SU-DHL-6 (cell line): ENCODE measurements around the gene ETNK2.

Experiments used
- H2AFZ ChIP-seq: fragments of 200-600 bp; sonication (generic); 2 replicates; pipeline ENCODE4 v1.6.1; 2014; ENCODE audit warnings: low read depth, mild to moderate bottlenecking, moderate library complexity, mixed read lengths, antibody characterized with exemption, low read length; ENCODE audit not compliant: severe bottlenecking
- H3F3A ChIP-seq: fragments of 200-600 bp; shearing (Covaris generic); 2 replicates; pipeline ENCODE4 v1.6.0; 2016; ENCODE audit warnings: antibody characterized with exemption, mild to moderate bottlenecking; ENCODE audit not compliant: insufficient read depth
- H3K27ac ChIP-seq: fragments of 200-600 bp; sonication (generic); 2 replicates; pipeline ENCODE4 v1.5.1; 2016; ENCODE audit warnings: low read depth, mild to moderate bottlenecking, low read length, moderate library complexity, mixed read lengths
- H3K27me3 ChIP-seq: fragments of 200-600 bp; sonication (generic), shearing (Covaris generic); 2 replicates; pipeline ENCODE4 v1.6.0; 2014; ENCODE audit warnings: mild to moderate bottlenecking, low read length
- H3K36me3 ChIP-seq: fragments of 200-600 bp; sonication (generic); 2 replicates; pipeline ENCODE4 v1.6.1; 2014; ENCODE audit warnings: mild to moderate bottlenecking, low read length, mixed read lengths
- H3K4me2 ChIP-seq: fragments of 300-600, 200-600 bp; shearing (Covaris generic), sonication (generic); 2 replicates; pipeline ENCODE4 v1.6.0; 2014; ENCODE audit warnings: low read length, low read depth, mild to moderate bottlenecking; ENCODE audit not compliant: poor library complexity, severe bottlenecking
- H3K4me3 ChIP-seq: fragments of 200-600 bp; sonication (generic); 2 replicates; pipeline ENCODE4 v1.5.1; 2014; ENCODE audit warnings: antibody characterized with exemption, low read length, mild to moderate bottlenecking, mixed read lengths; ENCODE audit not compliant: insufficient read depth, poor library complexity, severe bottlenecking
- H3K79me2 ChIP-seq: fragments of 200-600 bp; sonication (generic); 2 replicates; pipeline ENCODE4 v1.6.1; 2014; ENCODE audit warnings: mild to moderate bottlenecking, low read length, moderate library complexity; ENCODE audit not compliant: insufficient read depth
- H3K9ac ChIP-seq: fragments of 200-600 bp; sonication (generic); 2 replicates; pipeline ENCODE4 v1.7.0; 2014; ENCODE audit warnings: mild to moderate bottlenecking, low read length
- H3K9me2 ChIP-seq: fragments of 200-600 bp; sonication (generic); replicated peaks from 2 replicates; pipeline ENCODE4 v1.6.1; 2014; ENCODE audit warnings: low read length; ENCODE audit not compliant: insufficient read depth
- H3K9me3 ChIP-seq: fragments of 200-600 bp; sonication (generic); 2 replicates; pipeline ENCODE4 v1.6.1; 2014; ENCODE audit warnings: low read length, mixed read lengths; ENCODE audit not compliant: insufficient read depth
- H4K20me1 ChIP-seq: fragments of 200-600 bp; sonication (generic); 2 replicates; pipeline ENCODE4 v1.6.1; 2014; ENCODE audit warnings: low read depth, mild to moderate bottlenecking, antibody characterized with exemption, low read length, moderate library complexity, mixed read lengths
- CTCF ChIP-seq: fragments of 200-600 bp; sonication (generic); IDR thresholded peaks from one replicate; pipeline ENCODE4 v1.5.1; 2017; ENCODE audit warnings: antibody characterized with exemption, mild to moderate bottlenecking, low read length, moderate library complexity; ENCODE audit not compliant: insufficient read depth, poor library complexity, severe bottlenecking
- EZH2phosphoT487 ChIP-seq: fragments of 200-600 bp; sonication (generic), shearing (Covaris generic); conservative IDR thresholded peaks from 2 replicates; pipeline ENCODE4 v1.6.1; 2018; ENCODE audit warnings: mild to moderate bottlenecking, antibody characterized with exemption, low read length, moderate library complexity, mixed read lengths

The ETNK2 gene

GRCh38 chr1:204134103-204134502, 17.7 kb downstream of the ETNK2 start:
- Histone ChIP-seq H3K79me2 (no peaks in the 10 kb centered on the region), H4K20me1 (no peaks in the 10 kb centered on the region), H3K27ac (no peak overlapping the region), H2AFZ (no peak overlapping the region), H3K9me3 (no peaks in the 10 kb centered on the region), H3K27me3 (no peaks in the 10 kb centered on the region), H3K4me3 (no peak overlapping the region), H3F3A (no peaks in the 10 kb centered on the region), H3K4me2 (no peak overlapping the region), H3K36me3 (no peaks in the 10 kb centered on the region), H3K9ac (no peak overlapping the region), H3K9me2 (no peaks in the 10 kb centered on the region)
- no peak for TF ChIP-seq EZH2phosphoT487
- TF ChIP-seq CTCF, result no peak

GRCh38 chr1:204132718-204133117, 19.1 kb downstream of the ETNK2 start:
- H3K79me2 ChIP-seq, result no peaks in the 10 kb centered on the region
- no peak overlapping the region for H3K27ac ChIP-seq
- no peak overlapping the region for H3K4me3 ChIP-seq
- no peaks in the 10 kb centered on the region for H3K9me3 ChIP-seq
- H3K9ac ChIP-seq, result no peak overlapping the region
- TF ChIP-seq EZH2phosphoT487 (no peak), CTCF (no peak)
- no peak overlapping the region for H3K4me2 ChIP-seq
- no peaks in the 10 kb centered on the region for H3K9me2 ChIP-seq
- no peaks in the 10 kb centered on the region for H3K27me3 ChIP-seq
- H3F3A ChIP-seq, result no peaks in the 10 kb centered on the region
- no peaks in the 10 kb centered on the region for H3K36me3 ChIP-seq
- H4K20me1 ChIP-seq, result no peaks in the 10 kb centered on the region
- no peak overlapping the region for H2AFZ ChIP-seq

GRCh38 chr1:204131978-204132377, 19.9 kb downstream of the ETNK2 start:
- Histone ChIP-seq H3F3A (no peaks in the 10 kb centered on the region), H3K9me2 (no peaks in the 10 kb centered on the region), H3K36me3 (no peaks in the 10 kb centered on the region), H3K27me3 (no peaks in the 10 kb centered on the region), H3K79me2 (no peaks in the 10 kb centered on the region), H2AFZ (no peak overlapping the region), H3K9ac (no peak overlapping the region), H3K27ac (no peak overlapping the region), H3K4me3 (no peak overlapping the region), H3K4me2 (no peak overlapping the region), H3K9me3 (no peaks in the 10 kb centered on the region), H4K20me1 (no peaks in the 10 kb centered on the region)
- TF ChIP-seq CTCF, result no peak
- TF ChIP-seq EZH2phosphoT487, result no peak
